ENCODE results near the gene BCL11A. TPM values are rescaled to one million over a fixed set of nuclear protein-coding genes. Genes with fewer than 3 reads are reported as not detected.

BCL11A gene
- total and polyA plus RNA-seq, 2 experiments from 2014 or later, result 3.5 to 8.9 TPM

DNA sequence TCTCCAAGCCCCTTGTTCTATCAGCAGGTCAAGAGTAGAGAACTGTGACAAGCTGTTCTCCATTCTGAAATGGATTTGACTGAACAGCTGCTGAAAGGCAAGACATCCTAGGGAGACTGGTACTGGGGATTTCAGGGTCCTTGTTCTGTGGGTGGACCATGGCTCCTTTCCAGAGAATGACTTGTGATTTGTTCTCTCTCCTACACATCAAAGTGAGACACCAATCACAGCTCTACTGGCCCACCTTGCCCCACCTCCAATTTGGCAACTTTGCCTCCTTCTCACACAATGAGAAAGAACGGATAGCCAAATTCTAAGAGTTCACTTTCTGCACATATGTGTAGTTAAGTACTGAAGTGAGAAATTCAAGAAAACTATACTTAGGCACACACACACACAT, 67.4 kb downstream of the BCL11A start:
- no peaks in the 10 kb centered on the region for H3K36me3 ChIP-seq (ENCODE audit: low read depth)
- peaks cover 33% of the 10 kb centered on the region for H3F3A ChIP-seq (ENCODE audit: insufficient read depth)
- peaks cover 41% of the 10 kb centered on the region for H3K4me1 ChIP-seq (ENCODE audit: insufficient read depth)
- H3K79me2 ChIP-seq (ENCODE audit: insufficient read depth), result no peaks in the 10 kb centered on the region
- 81 to 82% methylated on average over 1 of the region's 1 CpG for WGBS, 2 experiments (ENCODE audit: low coverage in 1 of 2, low lambda C conversion rate in 2 of 2, missing lambda C conversion rate in 2 of 2)
- H3K4me3 ChIP-seq, result no peak overlapping the region
- TF ChIP-seq EZH2 (IDR thresholded peaks at IDR 0.05; ENCODE audit: insufficient read depth, poor library complexity, severe bottlenecking), result no peak
- TF ChIP-seq EZH2phosphoT487 (IDR thresholded peaks at IDR 0.05; ENCODE audit: insufficient read depth, low read depth), result no peak
- no peaks in the 10 kb centered on the region for H3K9me3 ChIP-seq (ENCODE audit: low read depth)
- H2AFZ ChIP-seq, result peak overlapping the region; percentile 29
- H3K9ac ChIP-seq, result no peak overlapping the region
- no peaks in the 10 kb centered on the region for H3K9me2 ChIP-seq (ENCODE audit: insufficient read depth)
- no peak overlapping the region for H3K4me2 ChIP-seq (ENCODE audit: unreplicated experiment)
- H3K27ac ChIP-seq, result peak overlapping the region; percentile 51
- H4K20me1 ChIP-seq (ENCODE audit: insufficient read depth), result no peaks in the 10 kb centered on the region
- DNase-seq, result no peak
- in situ Hi-C loops (cut with MboI), result no loop called here
- H3K27me3 ChIP-seq (replicated peaks; ENCODE audit: insufficient read depth), result no peaks in the 10 kb centered on the region

DNA sequence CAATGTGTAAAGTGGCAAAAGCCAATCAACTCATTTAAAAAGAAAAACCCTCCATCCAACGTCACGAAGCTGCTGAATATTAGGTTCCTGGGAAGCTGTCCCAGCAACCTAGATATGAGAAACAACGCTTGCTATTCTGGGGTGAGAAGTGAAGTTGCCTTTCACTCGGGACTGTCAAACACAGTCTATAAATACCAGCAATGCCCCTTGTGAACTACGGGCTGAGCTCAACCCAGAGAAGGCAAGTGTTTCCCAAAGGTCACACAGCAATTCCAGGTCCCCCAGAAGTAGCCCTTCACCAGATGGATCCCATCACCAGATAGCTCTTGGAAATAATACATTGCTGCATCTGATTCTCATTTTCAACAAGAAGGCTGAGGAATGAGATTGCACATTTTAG, 67.9 kb downstream of the BCL11A start:
- Histone ChIP-seq H3K9me2 (ENCODE audit: insufficient read depth) (no peaks in the 10 kb centered on the region), H3F3A (ENCODE audit: insufficient read depth) (peaks cover 30% of the 10 kb centered on the region), H3K36me3 (ENCODE audit: low read depth) (no peaks in the 10 kb centered on the region), H4K20me1 (ENCODE audit: insufficient read depth) (no peaks in the 10 kb centered on the region), H3K9ac (no peak overlapping the region), H3K79me2 (ENCODE audit: insufficient read depth) (no peaks in the 10 kb centered on the region), H3K4me3 (no peak overlapping the region), H3K9me3 (ENCODE audit: low read depth) (no peaks in the 10 kb centered on the region), H3K27ac (peak overlapping the region; percentile 51), H3K4me2 (ENCODE audit: unreplicated experiment) (no peak overlapping the region), H3K4me1 (ENCODE audit: insufficient read depth) (peaks cover 41% of the 10 kb centered on the region), H3K27me3 (replicated peaks; ENCODE audit: insufficient read depth) (no peaks in the 10 kb centered on the region), H2AFZ (peak overlapping the region; percentile 29)
- no peak for TF ChIP-seq EZH2phosphoT487 (IDR thresholded peaks at IDR 0.05; ENCODE audit: insufficient read depth, low read depth)
- TF ChIP-seq EZH2 (IDR thresholded peaks at IDR 0.05; ENCODE audit: insufficient read depth, poor library complexity, severe bottlenecking), result no peak
- 56 to 66% methylated on average over 5 of the region's 5 CpGs for WGBS, 2 experiments (ENCODE audit: low coverage in 1 of 2, low lambda C conversion rate in 2 of 2, missing lambda C conversion rate in 2 of 2)
- no peak for DNase-seq
- in situ Hi-C loops (cut with MboI), result no loop called here

DNA sequence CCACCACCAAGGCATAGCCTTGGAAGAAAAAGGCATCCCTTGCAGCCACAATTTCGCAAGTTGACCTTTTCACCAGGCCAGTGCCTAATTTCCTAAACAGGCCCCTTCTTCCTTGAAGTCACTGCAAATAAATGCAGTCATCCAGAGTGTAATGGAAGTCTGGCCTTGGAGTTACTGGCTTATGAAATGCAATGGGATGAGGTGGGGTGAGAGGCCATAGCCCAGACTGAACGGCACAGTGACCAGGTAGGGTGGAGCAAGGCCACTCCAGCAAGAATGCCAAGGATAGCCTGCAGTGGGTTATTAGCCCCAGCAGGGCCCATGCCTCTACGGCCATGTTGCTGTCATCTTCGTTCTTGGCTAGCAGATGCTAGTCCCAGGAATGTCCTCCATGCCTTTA, 68.4 kb downstream of the BCL11A start:
- Histone ChIP-seq H3F3A (ENCODE audit: insufficient read depth) (peaks cover 30% of the 10 kb centered on the region), H4K20me1 (ENCODE audit: insufficient read depth) (no peaks in the 10 kb centered on the region), H3K4me3 (no peak overlapping the region), H3K27ac (peak overlapping the region; percentile 92), H3K27me3 (replicated peaks; ENCODE audit: insufficient read depth) (no peaks in the 10 kb centered on the region), H3K4me2 (ENCODE audit: unreplicated experiment) (no peak overlapping the region), H2AFZ (no peak overlapping the region), H3K36me3 (ENCODE audit: low read depth) (no peaks in the 10 kb centered on the region), H3K9me3 (ENCODE audit: low read depth) (no peaks in the 10 kb centered on the region), H3K79me2 (ENCODE audit: insufficient read depth) (no peaks in the 10 kb centered on the region), H3K4me1 (ENCODE audit: insufficient read depth) (peaks cover 41% of the 10 kb centered on the region), H3K9ac (no peak overlapping the region), H3K9me2 (ENCODE audit: insufficient read depth) (no peaks in the 10 kb centered on the region)
- WGBS, 2 experiments (ENCODE audit: low coverage in 1 of 2, low lambda C conversion rate in 2 of 2, missing lambda C conversion rate in 2 of 2), result 94 to 95% methylated on average over 4 of the region's 4 CpGs
- TF ChIP-seq EZH2 (IDR thresholded peaks at IDR 0.05; ENCODE audit: insufficient read depth, poor library complexity, severe bottlenecking) (no peak), EZH2phosphoT487 (IDR thresholded peaks at IDR 0.05; ENCODE audit: insufficient read depth, low read depth) (no peak)
- in situ Hi-C loops (cut with MboI), result no loop called here
- no peak for DNase-seq

DNA sequence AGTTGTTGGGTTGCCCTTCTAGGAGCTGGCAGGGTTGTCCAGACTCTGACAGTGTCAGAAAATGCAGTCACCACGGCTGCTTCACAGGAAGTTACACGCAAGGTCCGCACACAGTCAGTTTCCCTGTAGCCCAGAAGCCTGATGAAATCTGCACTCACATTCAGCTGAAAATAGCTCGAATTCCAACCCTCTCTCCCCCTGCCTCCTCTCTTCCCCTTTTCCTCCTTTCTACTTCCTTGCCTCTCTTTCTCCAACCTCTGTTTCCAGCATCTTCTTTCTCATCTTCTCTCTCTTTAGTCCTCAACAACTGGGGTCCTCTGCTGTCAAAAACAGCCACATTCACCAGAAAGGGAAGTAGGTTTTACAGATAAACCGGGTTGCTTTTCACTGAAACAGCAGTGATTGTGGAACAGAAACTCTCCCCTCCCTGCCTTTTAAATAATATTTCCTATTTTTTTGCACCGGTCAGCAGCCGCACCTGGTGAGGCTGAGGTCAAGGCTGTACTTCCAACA, 69.3 kb downstream of the BCL11A start:
- Histone ChIP-seq H4K20me1 (ENCODE audit: insufficient read depth) (no peaks in the 10 kb centered on the region), H3F3A (ENCODE audit: insufficient read depth) (peaks cover 30% of the 10 kb centered on the region), H3K4me1 (ENCODE audit: insufficient read depth) (peaks cover 41% of the 10 kb centered on the region), H3K9me3 (ENCODE audit: low read depth) (no peaks in the 10 kb centered on the region), H3K9ac (peak overlapping the region; percentile 79), H3K4me3 (peak overlapping the region; percentile 61), H3K4me2 (ENCODE audit: unreplicated experiment) (peak overlapping the region; percentile 76), H3K36me3 (ENCODE audit: low read depth) (no peaks in the 10 kb centered on the region), H3K27me3 (replicated peaks; ENCODE audit: insufficient read depth) (no peaks in the 10 kb centered on the region), H3K27ac (peak overlapping the region; percentile 92), H3K79me2 (ENCODE audit: insufficient read depth) (no peaks in the 10 kb centered on the region), H2AFZ (peak overlapping the region; percentile 85), H3K9me2 (ENCODE audit: insufficient read depth) (no peaks in the 10 kb centered on the region)
- peak; percentile 90 for DNase-seq
- no peak for TF ChIP-seq EZH2phosphoT487 (IDR thresholded peaks at IDR 0.05; ENCODE audit: insufficient read depth, low read depth)
- no peak for TF ChIP-seq EZH2 (IDR thresholded peaks at IDR 0.05; ENCODE audit: insufficient read depth, poor library complexity, severe bottlenecking)
- WGBS, 2 experiments (ENCODE audit: low coverage in 1 of 2, low lambda C conversion rate in 2 of 2, missing lambda C conversion rate in 2 of 2), result 29 to 32% methylated on average over 7 of the region's 7 CpGs
- in situ Hi-C loops (cut with MboI), result no loop called here

All from GM23248 (cell line).